GM19372 (cell line): ENCODE data around the gene NME9.

ENCODE experiments used
- ATAC-seq: cut with Tn5 transposase; IDR thresholded peaks from one replicate; pipeline ENCODE4 v1.9.1; 2021; ENCODE audit warnings: mild to moderate bottlenecking, low read depth, moderate library complexity; ENCODE audit not compliant: unreplicated experiment

Gene NME9

GRCh38 chr3:138363322-138363721 lies 33.7 kb upstream of the NME9 start:
- no peak for ATAC-seq

GRCh38 chr3:138362538-138362937 lies 32.9 kb upstream of the NME9 start:
- no peak for ATAC-seq

GRCh38 chr3:138361561-138361971 lies 31.9 kb upstream of the NME9 start:
- no peak for ATAC-seq

GRCh38 chr3:138360869-138361525 lies 31.3 kb upstream of the NME9 start:
- no peak for ATAC-seq

GRCh38 chr3:138359919-138360868 lies 30.5 kb upstream of the NME9 start:
- no peak for ATAC-seq

GRCh38 chr3:138359148-138359918 lies 29.7 kb upstream of the NME9 start:
- ATAC-seq = no peak

- ATAC-seq = no peak
Measured at GRCh38 chr3:138356730-138357405, 27.2 kb upstream of the NME9 start.

GRCh38 chr3:138355071-138355470 lies 25.4 kb upstream of the NME9 start:
- ATAC-seq = no peak

GRCh38 chr3:138354376-138354775 lies 24.7 kb upstream of the NME9 start:
- ATAC-seq = no peak

- ATAC-seq = no peak
Measured at GRCh38 chr3:138351916-138352550, 22.4 kb upstream of the NME9 start.

- no peak for ATAC-seq
Measured at GRCh38 chr3:138351151-138351550, 21.5 kb upstream of the NME9 start.

- ATAC-seq = no peak
Measured at GRCh38 chr3:138349926-138350665, 20.4 kb upstream of the NME9 start.

GRCh38 chr3:138348754-138349739 lies 19.4 kb upstream of the NME9 start:
- peak; percentile 35 for ATAC-seq

GRCh38 chr3:138347960-138348753 lies 18.5 kb upstream of the NME9 start, which contains the start of gene MRAS:
MRAS (plus strand) TSS chr3:138348579; CDS start chr3:138372884, 24,305 bp downstream.
- ATAC-seq = peak; percentile 57

- ATAC-seq = no peak
Measured at GRCh38 chr3:138344754-138345153, 15.1 kb upstream of the NME9 start.

GRCh38 chr3:138340511-138340910 lies 10.9 kb upstream of the NME9 start:
- no peak for ATAC-seq

GRCh38 chr3:138338811-138339210 lies 9.2 kb upstream of the NME9 start:
- no peak for ATAC-seq
